ENCODE data around the gene PRR35.

GRCh38 chr16:530111-530817 lies 29.9 kb upstream of the PRR35 start:
- TF ChIP-seq POLR2A (IDR thresholded peaks at IDR 0.05; ENCODE audit: low read depth, low read length) (no peak), CHD1 (IDR thresholded peaks at IDR 0.05; ENCODE audit: low read depth, low read length) (no peak), CTCF (conservative IDR thresholded peaks at IDR 0.05; ENCODE audit: low read depth, low read length) (no peak), USF2 (IDR thresholded peaks at IDR 0.05; ENCODE audit: low read depth, low read length) (no peak), SMC3 (IDR thresholded peaks at IDR 0.05; ENCODE audit: low read depth, low read length) (no peak), RFX5 (IDR thresholded peaks at IDR 0.05; ENCODE audit: low read depth, low read length) (no peak), ELK1 (IDR thresholded peaks at IDR 0.05; ENCODE audit: borderline replicate concordance, low read depth, low read length) (no peak), RAD21 (IDR thresholded peaks at IDR 0.05; ENCODE audit: low read length) (no peak), NFE2L2 (IDR thresholded peaks at IDR 0.05; ENCODE audit: low read depth, low read length) (no peak), MAZ (IDR thresholded peaks at IDR 0.05; ENCODE audit: borderline replicate concordance, low read depth, low read length) (no peak), CEBPB (IDR thresholded peaks at IDR 0.05; ENCODE audit: low read depth, low read length) (no peak), MXI1 (IDR thresholded peaks at IDR 0.05; ENCODE audit: borderline replicate concordance, low read depth, low read length) (no peak), FOS (IDR thresholded peaks at IDR 0.05; ENCODE audit: low read depth, low read length) (no peak)
